Mesendoderm (in vitro differentiated cells): ENCODE measurements around the gene SLC35A5.
"Not testable (repeated sequence)": the region's sequence is repeated elsewhere in the genome, so short reads cannot be mapped to it uniquely, and the experiment has no call there.

Source experiments
- DNase-seq: peaks from one replicate; pipeline ENCODE4 v3.0.0; 2013
- H2AK5ac ChIP-seq: 2 replicates; pipeline ENCODE4 v1.6.1; 2013; ENCODE audit warnings: low read length, inconsistent platforms
- H2BK120ac ChIP-seq: 2 replicates; pipeline ENCODE4 v1.6.1; 2013; ENCODE audit warnings: low read depth, mild to moderate bottlenecking, low read length, moderate library complexity, mixed read lengths
- H2BK15ac ChIP-seq: replicated peaks from 2 replicates; pipeline ENCODE4 v1.6.1; 2013; ENCODE audit warnings: low read depth, mild to moderate bottlenecking, moderate library complexity
- H2BK5ac ChIP-seq: 2 replicates; pipeline ENCODE4 v1.6.1; 2013; ENCODE audit warnings: low read length, inconsistent platforms
- H3K18ac ChIP-seq: 2 replicates; pipeline ENCODE4 v1.6.1; 2013; ENCODE audit warnings: mild to moderate bottlenecking, low read length, mixed read lengths
- H3K23ac ChIP-seq: one replicate; pipeline ENCODE4 v1.6.1; 2013; ENCODE audit warnings: low read length
- H3K27ac ChIP-seq: 2 replicates; pipeline ENCODE4 v1.5.1; 2013; ENCODE audit warnings: low read depth, mild to moderate bottlenecking, inconsistent platforms, low read length, moderate library complexity
- H3K27me3 ChIP-seq: 2 replicates; pipeline ENCODE4 v1.6.1; 2013; ENCODE audit warnings: low read length, control low read depth, mild to moderate bottlenecking, inconsistent platforms; ENCODE audit not compliant: insufficient read depth, poor library complexity
- H3K36me3 ChIP-seq: 2 replicates; pipeline ENCODE4 v1.6.1; 2013; ENCODE audit warnings: low read length, inconsistent platforms; ENCODE audit not compliant: control insufficient read depth, insufficient read depth
- H3K4ac ChIP-seq: one replicate; pipeline ENCODE4 v1.6.1; 2013; ENCODE audit warnings: low read depth, mild to moderate bottlenecking, low read length, moderate library complexity
- H3K4me1 ChIP-seq: 2 replicates; pipeline ENCODE4 v1.6.1; 2013; ENCODE audit warnings: low read depth, low read length, inconsistent platforms; ENCODE audit not compliant: control insufficient read depth
- H3K4me2 ChIP-seq: 2 replicates; pipeline ENCODE4 v1.6.1; 2013; ENCODE audit warnings: low read length
- H3K4me3 ChIP-seq: 2 replicates; pipeline ENCODE4 v1.5.1; 2013; ENCODE audit warnings: mild to moderate bottlenecking, low read length
- H3K56ac ChIP-seq: one replicate; pipeline ENCODE4 v1.6.1; 2013; ENCODE audit warnings: low read length
- H3K79me1 ChIP-seq: 2 replicates; pipeline ENCODE4 v1.6.1; 2013; ENCODE audit warnings: low read length, inconsistent platforms
- H3K79me2 ChIP-seq: 2 replicates; pipeline ENCODE4 v1.6.1; 2013; ENCODE audit warnings: mild to moderate bottlenecking, low read length; ENCODE audit not compliant: control insufficient read depth, insufficient read depth
- H3K9ac ChIP-seq: 2 replicates; pipeline ENCODE4 v1.6.1; 2013; ENCODE audit warnings: low read length, inconsistent platforms
- H4K5ac ChIP-seq: one replicate; pipeline ENCODE4 v1.6.1; 2013; ENCODE audit warnings: low read length
- H4K8ac ChIP-seq: one replicate; pipeline ENCODE4 v1.6.1; 2013; ENCODE audit warnings: low read depth, mild to moderate bottlenecking, control low read depth, low read length, moderate library complexity
- WGBS: extraction: QIAGEN DNeasy Blood & Tissue Kit; methylation state at CpG from one replicate; pipeline ENCODE4 v1.1.7; 2013; ENCODE audit warnings: low lambda C conversion rate, missing lambda C conversion rate; ENCODE audit not compliant: insufficient coverage; ENCODE audit errors: extremely low coverage; 5-methylcytosine and 5-hydroxymethylcytosine counted together

Gene SLC35A5

DNA sequence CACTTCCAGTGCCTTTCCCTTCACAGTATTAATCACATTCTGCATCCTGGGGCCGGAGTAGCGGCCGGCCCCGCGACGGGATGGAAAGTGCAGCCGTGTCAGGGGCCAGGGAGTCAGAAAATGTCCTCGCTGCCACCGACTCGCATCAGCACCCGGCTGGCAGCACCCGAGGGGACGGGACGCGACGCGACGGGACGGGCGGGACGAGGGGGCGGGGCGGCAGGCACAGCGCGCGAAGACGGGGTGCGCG is 436 bp upstream of the SLC35A5 start:
- Histone ChIP-seq H3K79me2 (peaks cover 4% of the 10 kb centered on the region), H3K36me3 (no peaks in the 10 kb centered on the region), H2BK120ac (no peak overlapping the region), H3K27me3 (no peaks in the 10 kb centered on the region), H2BK5ac (peak overlapping the region; percentile 40), H4K5ac (no peak overlapping the region), H3K27ac (peak overlapping the region; percentile 39), H3K18ac (no peak overlapping the region), H3K79me1 (no peaks in the 10 kb centered on the region), H2BK15ac (no peak overlapping the region), H3K23ac (no peak overlapping the region), H3K4me1 (no peaks in the 10 kb centered on the region), H3K56ac (peak overlapping the region; percentile 97), H3K4me3 (peak overlapping the region; percentile 96), H4K8ac (no peak overlapping the region), H3K4ac (no peak overlapping the region), H3K4me2 (peak overlapping the region; percentile 96), H3K9ac (peak overlapping the region; percentile 88), H2AK5ac (no peak overlapping the region)
- DNase-seq = no peak
- no CpG with 5 or more reads among the region's 29 CpGs for WGBS

DNA sequence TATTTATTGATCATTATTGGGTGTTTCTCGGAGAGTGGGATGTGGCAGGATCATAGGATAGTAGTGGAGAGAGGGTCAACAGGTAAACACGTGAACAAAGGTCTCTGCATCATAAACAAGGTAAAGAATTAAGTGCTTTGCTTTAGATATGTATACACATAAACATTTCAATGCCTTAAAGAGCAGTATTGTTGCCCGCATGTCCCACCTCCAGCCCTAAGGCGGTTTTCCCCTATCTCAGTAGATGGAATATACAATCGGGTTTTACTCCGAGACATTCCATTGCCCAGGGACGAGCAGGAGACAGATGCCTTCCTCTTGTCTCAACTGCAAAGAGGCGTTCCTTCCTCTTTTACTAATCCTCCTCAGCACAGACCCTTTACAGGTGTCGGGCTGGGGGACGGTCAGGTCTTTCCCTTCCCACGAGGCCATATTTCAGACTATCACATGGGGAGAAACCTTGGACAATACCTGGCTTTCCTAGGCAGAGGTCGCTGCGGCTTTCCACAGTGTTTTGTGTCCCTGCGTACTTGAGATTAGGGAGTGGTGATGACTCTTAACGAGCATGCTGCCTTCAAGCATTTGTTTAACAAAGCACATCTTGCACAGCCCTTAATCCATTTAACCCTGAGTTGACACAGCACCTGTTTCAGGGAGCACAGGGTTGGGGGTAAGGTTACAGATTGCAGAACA is 2.5 kb downstream of the SLC35A5 start:
- H2BK15ac ChIP-seq, H3K27ac ChIP-seq, H2AK5ac ChIP-seq, H3K4me1 ChIP-seq, H3K36me3 ChIP-seq, H3K23ac ChIP-seq, H2BK120ac ChIP-seq, H2BK5ac ChIP-seq, H4K5ac ChIP-seq, H3K27me3 ChIP-seq, H3K18ac ChIP-seq, H3K9ac ChIP-seq, H3K56ac ChIP-seq, H3K79me2 ChIP-seq, H3K4ac ChIP-seq, H3K4me2 ChIP-seq, H4K8ac ChIP-seq, H3K79me1 ChIP-seq, H3K4me3 ChIP-seq: not testable (repeated sequence)
- peak; percentile 70 for DNase-seq
- WGBS = no CpG with 5 or more reads among the region's 15 CpGs

DNA sequence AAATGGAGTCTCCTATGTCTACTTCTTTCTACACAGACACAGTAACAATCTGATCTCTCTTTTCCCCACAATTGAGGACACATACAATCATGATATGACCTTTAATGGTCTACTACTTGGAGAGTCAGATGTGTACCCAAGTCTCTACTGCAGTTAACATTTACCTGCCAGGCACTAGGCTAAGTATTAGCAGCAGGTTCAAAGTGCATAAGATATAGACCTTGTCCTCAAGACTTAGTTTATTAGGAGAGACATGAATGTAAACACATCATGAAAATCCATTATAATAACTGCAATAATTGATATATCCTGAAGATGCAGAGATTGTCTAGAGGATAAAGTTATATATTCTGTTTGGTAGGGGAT is 3.1 kb downstream of the SLC35A5 start:
- Histone ChIP-seq H2AK5ac (no peak overlapping the region), H2BK15ac (no peak overlapping the region), H3K27me3 (no peaks in the 10 kb centered on the region), H3K36me3 (no peaks in the 10 kb centered on the region), H3K4me3 (no peak overlapping the region), H3K56ac (no peak overlapping the region), H4K8ac (no peak overlapping the region), H2BK5ac (no peak overlapping the region), H3K79me2 (peaks cover 2% of the 10 kb centered on the region), H3K23ac (no peak overlapping the region), H3K4me1 (no peaks in the 10 kb centered on the region), H3K27ac (no peak overlapping the region), H3K4ac (no peak overlapping the region), H3K18ac (no peak overlapping the region), H3K79me1 (no peaks in the 10 kb centered on the region), H3K4me2 (no peak overlapping the region), H3K9ac (no peak overlapping the region), H2BK120ac (no peak overlapping the region), H4K5ac (no peak overlapping the region)
- no peak for DNase-seq

DNA sequence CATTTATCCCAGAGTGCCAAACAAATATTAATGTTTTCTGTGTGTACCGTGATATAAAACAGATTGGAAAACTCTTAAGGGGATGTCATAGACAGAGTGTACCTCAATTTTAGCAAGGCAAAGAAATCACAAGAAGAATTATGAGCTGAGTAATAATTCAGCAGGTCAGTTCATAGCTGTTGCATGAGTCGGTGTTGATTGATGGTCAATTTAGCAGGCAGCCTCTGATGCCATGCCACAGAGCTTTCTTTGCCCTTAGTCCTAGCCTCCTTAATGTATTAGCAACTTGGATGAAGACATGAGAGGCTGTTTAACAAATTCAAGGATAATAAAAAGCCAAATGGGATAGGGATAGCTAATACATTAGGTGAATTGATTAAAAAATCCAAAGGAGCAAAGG is 6.8 kb downstream of the SLC35A5 start:
- Histone ChIP-seq H3K9ac (no peak overlapping the region), H3K4me1 (no peaks in the 10 kb centered on the region), H3K4me3 (no peak overlapping the region), H2BK120ac (no peak overlapping the region), H2BK15ac (no peak overlapping the region), H3K27ac (no peak overlapping the region), H3K36me3 (no peaks in the 10 kb centered on the region), H3K27me3 (no peaks in the 10 kb centered on the region), H3K18ac (no peak overlapping the region), H3K23ac (no peak overlapping the region), H3K4me2 (no peak overlapping the region), H4K8ac (no peak overlapping the region), H3K79me2 (no peaks in the 10 kb centered on the region), H2BK5ac (no peak overlapping the region), H3K4ac (no peak overlapping the region), H3K79me1 (no peaks in the 10 kb centered on the region), H2AK5ac (no peak overlapping the region), H4K5ac (no peak overlapping the region), H3K56ac (no peak overlapping the region)
- WGBS = no CpG with 5 or more reads among the region's 2 CpGs
- DNase-seq = no peak

DNA sequence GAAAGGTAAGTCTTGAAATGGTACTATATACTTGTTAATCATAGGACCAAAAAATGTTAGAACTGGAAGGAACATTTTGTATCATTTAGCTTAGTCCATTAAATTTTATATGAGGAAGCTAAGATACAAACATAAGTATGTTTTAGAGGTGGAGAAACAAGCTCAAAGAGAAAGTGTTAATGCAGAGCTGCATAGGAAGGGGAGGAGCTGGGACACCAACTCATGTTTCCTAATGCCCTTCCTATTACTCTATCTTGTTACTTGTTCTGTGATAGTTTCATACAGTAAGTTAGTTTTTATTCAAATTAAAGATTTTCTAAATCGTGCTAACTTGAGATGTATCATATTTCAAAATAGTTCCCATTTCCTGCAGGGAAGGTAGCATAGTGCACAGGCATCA is 7.4 kb downstream of the SLC35A5 start:
- Histone ChIP-seq H3K27me3 (no peaks in the 10 kb centered on the region), H2BK5ac (no peak overlapping the region), H2AK5ac (no peak overlapping the region), H2BK120ac (no peak overlapping the region), H3K23ac (no peak overlapping the region), H3K79me2 (no peaks in the 10 kb centered on the region), H3K36me3 (no peaks in the 10 kb centered on the region), H3K56ac (no peak overlapping the region), H3K9ac (no peak overlapping the region), H3K27ac (no peak overlapping the region), H3K79me1 (no peaks in the 10 kb centered on the region), H3K4me3 (no peak overlapping the region), H2BK15ac (no peak overlapping the region), H4K8ac (no peak overlapping the region), H4K5ac (no peak overlapping the region), H3K4ac (no peak overlapping the region), H3K4me1 (no peaks in the 10 kb centered on the region), H3K18ac (no peak overlapping the region), H3K4me2 (no peak overlapping the region)
- no CpG with 5 or more reads among the region's 1 CpG for WGBS
- no peak for DNase-seq

DNA sequence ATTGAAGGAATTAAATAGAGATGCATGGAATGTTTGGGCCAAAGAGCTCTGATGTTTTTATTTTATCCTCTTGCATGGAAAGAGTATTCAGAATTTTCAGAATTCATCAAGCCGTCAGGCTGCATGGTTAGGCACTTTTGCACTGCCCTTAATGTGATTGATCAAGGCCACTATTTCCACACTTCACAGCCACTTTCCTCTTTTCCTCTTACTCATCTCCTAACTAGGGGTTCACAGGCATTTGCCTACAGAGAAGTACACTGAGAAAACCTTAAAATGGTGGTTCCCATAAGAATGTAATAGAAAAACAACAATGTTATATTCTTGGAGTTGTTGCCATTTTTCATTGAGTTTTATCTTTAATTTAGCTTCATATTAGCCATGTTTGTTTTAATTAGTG is 10.9 kb downstream of the SLC35A5 start:
- H3K79me2 ChIP-seq = no peaks in the 10 kb centered on the region
- H2BK5ac ChIP-seq = no peak overlapping the region
- DNase-seq = no peak
- H3K27me3 ChIP-seq = no peaks in the 10 kb centered on the region
- H3K4ac ChIP-seq = no peak overlapping the region
- no peak overlapping the region for H4K8ac ChIP-seq
- no peak overlapping the region for H2BK15ac ChIP-seq
- no peak overlapping the region for H3K9ac ChIP-seq
- no peak overlapping the region for H3K56ac ChIP-seq
- H3K23ac ChIP-seq = no peak overlapping the region
- H3K4me1 ChIP-seq = no peaks in the 10 kb centered on the region
- no peak overlapping the region for H3K4me3 ChIP-seq
- WGBS = no CpG with 5 or more reads among the region's 1 CpG
- H3K18ac ChIP-seq = no peak overlapping the region
- H3K36me3 ChIP-seq = no peaks in the 10 kb centered on the region
- H2AK5ac ChIP-seq = no peak overlapping the region
- no peak overlapping the region for H2BK120ac ChIP-seq
- no peak overlapping the region for H3K4me2 ChIP-seq
- H3K79me1 ChIP-seq = no peaks in the 10 kb centered on the region
- H3K27ac ChIP-seq = no peak overlapping the region
- H4K5ac ChIP-seq = no peak overlapping the region
